Right lobe of liver (tissue), 4 donors: ENCODE data around the gene BRK1.

Experiments
- CTCF ChIP-seq, 4 donors: fragments of 200-600 bp in 3 of 4; fragments of 450-650 bp in 1 of 4; IDR thresholded peaks; one replicate each; pipeline versions ENCODE4 v1.5.1 to v1.8.0; 2016 to 2022; ENCODE audit warnings: antibody characterized with exemption in 4 of 4, mild to moderate bottlenecking in 2 of 4
- POLR2A ChIP-seq: fragments of 450-650 bp; IDR thresholded peaks from one replicate; pipeline ENCODE4 v1.6.1; 2017; ENCODE audit warnings: antibody characterized with exemption, mild to moderate bottlenecking
- donor health status: DM: no; HTN: no; CAD: no.
- donor health status: DM: no; HTN: no; CAD: no.
- donor health status: DM: no; HTN: yes; CAD: no.

- no peak for TF ChIP-seq POLR2A
- TF ChIP-seq CTCF (IDR thresholded peaks at IDR 0.05) = no peak
Measured at GRCh38 chr3:10155658-10156057, 40.2 kb downstream of the BRK1 start.
